Prostate gland (tissue), 2 donors: ENCODE results near the gene AARS1.

Experiments used
- CTCF ChIP-seq, 4 experiments: fragments of 200-600 bp in 2 of 4; fragments of 450-650 bp in 2 of 4; sonication (generic) in 2 of 4; IDR thresholded peaks; 1 replicate in 3 of 4; 2 replicates in 1 of 4; pipeline ENCODE4 v1.5.1; 2016 to 2019; ENCODE audit warnings: antibody characterized with exemption in 4 of 4, mild to moderate bottlenecking in 2 of 4, moderate library complexity in 2 of 4
- POLR2A ChIP-seq: fragments of 450-650 bp; IDR thresholded peaks from one replicate; pipeline ENCODE4 v1.6.1; 2016; ENCODE audit warnings: antibody characterized with exemption, mild to moderate bottlenecking

- TF ChIP-seq POLR2A (no peak), CTCF (IDR thresholded peaks at IDR 0.05) (no peak)
Observed at GRCh38 chr16:70258946-70259345, 30.4 kb downstream of the AARS1 start.
